WERI-Rb-1 (cell line): ENCODE measurements around the gene GNAT1.

ENCODE experiments used
- DNase-seq: peaks from one replicate; pipeline ENCODE4 v3.0.0-alpha.2; 2020
- H3K27ac ChIP-seq: fragments of 250-450 bp; sonication (Bioruptor Pico); 2 replicates; pipeline ENCODE4 v1.5.1; 2020; ENCODE audit warnings: mild to moderate bottlenecking, moderate library complexity
- H3K27me3 ChIP-seq: fragments of 250-450 bp; sonication (Bioruptor Pico); 2 replicates; pipeline ENCODE4 v1.5.1; 2021; ENCODE audit warnings: mild to moderate bottlenecking, low read depth, moderate library complexity; ENCODE audit not compliant: insufficient read depth, severe bottlenecking
- H3K36me3 ChIP-seq: fragments of 250-450 bp; sonication (Bioruptor Pico); 2 replicates; pipeline ENCODE4 v1.5.1; 2020; ENCODE audit warnings: mild to moderate bottlenecking, moderate library complexity
- H3K4me3 ChIP-seq: 2 replicates; pipeline ENCODE4 v1.5.1; 2011; ENCODE audit warnings: low read depth, mild to moderate bottlenecking, control low read depth, low read length
- H3K9me3 ChIP-seq: fragments of 250-450 bp; sonication (Bioruptor Pico); 2 replicates; pipeline ENCODE4 v1.5.1; 2021; ENCODE audit warnings: mild to moderate bottlenecking, moderate library complexity; ENCODE audit not compliant: severe bottlenecking
- TF ChIP-seq, protein P1 (sequence below): IDR thresholded peaks from 2 replicates; pipeline ENCODE4 v1.5.1; 2011; ENCODE audit warnings: low read depth, mild to moderate bottlenecking, control low read depth, inconsistent platforms, low read length

GNAT1 gene

DNA sequence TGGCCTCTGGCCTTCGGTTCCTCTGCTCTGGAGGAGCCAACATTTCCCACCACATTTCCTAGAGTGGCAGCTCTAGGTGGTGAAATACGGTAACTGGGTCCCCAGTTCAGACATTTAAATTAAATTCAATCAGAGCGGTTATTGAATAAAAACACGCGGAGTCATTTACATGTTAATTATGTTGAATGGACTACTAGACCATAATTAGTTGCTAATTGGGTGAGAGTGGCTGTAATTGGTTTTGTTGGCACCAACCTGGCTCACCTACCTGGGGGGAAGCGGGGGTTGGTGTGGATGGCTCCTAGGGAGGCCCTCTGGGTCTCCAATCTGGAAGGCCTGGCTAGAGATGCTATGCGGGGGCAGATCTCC lies 23.6 kb upstream of the GNAT1 start:
- no peaks in the 10 kb centered on the region for H3K27me3 ChIP-seq
- H3K36me3 ChIP-seq = peaks cover 97% of the 10 kb centered on the region
- H3K9me3 ChIP-seq = no peaks in the 10 kb centered on the region
- DNase-seq = no peak
- no peak overlapping the region for H3K4me3 ChIP-seq
- TF ChIP-seq, protein P1, sequence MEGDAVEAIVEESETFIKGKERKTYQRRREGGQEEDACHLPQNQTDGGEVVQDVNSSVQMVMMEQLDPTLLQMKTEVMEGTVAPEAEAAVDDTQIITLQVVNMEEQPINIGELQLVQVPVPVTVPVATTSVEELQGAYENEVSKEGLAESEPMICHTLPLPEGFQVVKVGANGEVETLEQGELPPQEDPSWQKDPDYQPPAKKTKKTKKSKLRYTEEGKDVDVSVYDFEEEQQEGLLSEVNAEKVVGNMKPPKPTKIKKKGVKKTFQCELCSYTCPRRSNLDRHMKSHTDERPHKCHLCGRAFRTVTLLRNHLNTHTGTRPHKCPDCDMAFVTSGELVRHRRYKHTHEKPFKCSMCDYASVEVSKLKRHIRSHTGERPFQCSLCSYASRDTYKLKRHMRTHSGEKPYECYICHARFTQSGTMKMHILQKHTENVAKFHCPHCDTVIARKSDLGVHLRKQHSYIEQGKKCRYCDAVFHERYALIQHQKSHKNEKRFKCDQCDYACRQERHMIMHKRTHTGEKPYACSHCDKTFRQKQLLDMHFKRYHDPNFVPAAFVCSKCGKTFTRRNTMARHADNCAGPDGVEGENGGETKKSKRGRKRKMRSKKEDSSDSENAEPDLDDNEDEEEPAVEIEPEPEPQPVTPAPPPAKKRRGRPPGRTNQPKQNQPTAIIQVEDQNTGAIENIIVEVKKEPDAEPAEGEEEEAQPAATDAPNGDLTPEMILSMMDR = no peak
- peak overlapping the region; percentile 42 for H3K27ac ChIP-seq

DNA sequence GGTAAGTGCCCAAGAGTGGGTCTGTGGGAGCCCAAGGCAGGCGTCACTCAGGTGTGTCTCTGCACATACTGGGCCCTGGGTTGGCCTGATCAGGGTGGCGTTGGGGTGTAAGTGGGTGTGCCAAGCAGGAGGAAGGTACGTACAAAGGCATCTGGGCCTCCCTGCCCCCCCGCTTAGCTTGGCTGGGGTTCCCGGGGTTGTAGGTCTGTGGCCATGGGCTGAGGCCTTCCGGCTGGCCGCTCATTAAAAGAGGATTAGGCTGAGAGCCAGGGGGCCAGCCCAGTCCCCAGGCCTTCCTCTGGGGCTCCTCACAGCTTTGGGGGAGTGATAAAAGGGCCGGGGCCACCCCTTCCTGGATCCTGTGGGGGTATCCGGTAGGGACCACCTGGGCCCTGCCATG lies 23.0 kb upstream of the GNAT1 start:
- H3K27ac ChIP-seq = peak overlapping the region; percentile 42
- H3K27me3 ChIP-seq = no peaks in the 10 kb centered on the region

DNA sequence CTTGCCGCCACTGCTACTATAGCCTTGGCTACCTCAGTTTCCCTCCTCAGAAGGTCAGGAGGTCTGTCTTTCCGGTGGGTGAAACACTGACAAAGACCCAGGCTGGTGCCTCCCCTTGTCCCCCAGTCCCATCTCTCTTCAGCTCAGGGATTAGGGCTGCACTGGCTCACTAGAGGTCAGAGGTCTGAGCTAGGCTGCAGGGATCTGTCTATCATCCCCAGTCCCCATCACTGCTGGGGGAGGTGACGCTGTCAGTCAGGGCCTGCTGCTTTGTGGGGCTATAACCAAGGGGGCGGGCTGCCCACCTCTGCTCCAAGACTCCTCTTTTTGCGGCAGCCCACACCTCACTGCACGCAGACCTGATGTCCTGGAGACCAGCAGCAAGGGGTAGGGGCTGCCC lies 22.6 kb upstream of the GNAT1 start:
- peak overlapping the region; percentile 42; the same call in 1 of the 2 replicates for H3K27ac ChIP-seq
- no peaks in the 10 kb centered on the region for H3K27me3 ChIP-seq
- H3K9me3 ChIP-seq = no peaks in the 10 kb centered on the region
- TF ChIP-seq, protein P1 = no peak
- peaks cover 97% of the 10 kb centered on the region for H3K36me3 ChIP-seq
- no peak overlapping the region for H3K4me3 ChIP-seq
- no peak for DNase-seq

More for the DNA sequence above, 23.0 kb upstream of the GNAT1 start:
- DNase-seq = no peak
- Histone ChIP-seq H3K36me3 (peaks cover 97% of the 10 kb centered on the region), H3K9me3 (no peaks in the 10 kb centered on the region), H3K4me3 (no peak overlapping the region)
- TF ChIP-seq, protein P1 = no peak

DNA sequence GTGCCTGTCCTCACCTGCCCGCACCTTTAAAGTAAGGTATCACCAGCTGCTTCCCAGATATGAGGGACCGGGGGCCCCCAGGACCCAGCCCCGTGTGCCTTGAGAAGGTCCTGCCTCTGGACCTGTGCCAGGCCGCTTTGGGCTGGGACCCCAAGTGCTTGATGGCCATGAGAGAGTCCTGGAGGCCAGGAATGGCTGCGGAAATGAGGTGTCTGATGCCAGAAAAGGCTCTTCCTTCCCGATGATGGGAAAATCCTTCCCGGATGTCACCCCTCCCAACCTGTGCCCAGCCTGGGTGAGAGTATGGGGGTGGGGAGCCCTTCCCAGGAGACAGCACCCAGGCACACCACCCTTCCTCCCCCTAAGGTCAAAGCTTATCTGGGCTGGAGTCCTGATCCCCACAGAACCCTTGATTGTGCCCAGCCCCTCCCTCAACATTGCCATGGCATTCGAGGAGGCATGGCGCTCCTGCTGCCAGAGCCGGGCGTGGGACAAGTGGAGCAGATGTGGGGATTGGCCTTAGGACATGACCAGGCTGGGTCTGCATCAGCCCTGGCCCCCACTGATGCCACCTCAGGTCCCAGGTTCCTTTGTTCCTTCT lies 22.1 kb upstream of the GNAT1 start:
- TF ChIP-seq, protein P1 = no peak
- H3K27me3 ChIP-seq = no peaks in the 10 kb centered on the region
- peaks cover 97% of the 10 kb centered on the region for H3K36me3 ChIP-seq
- no peak overlapping the region for H3K27ac ChIP-seq
- DNase-seq = no peak
- H3K9me3 ChIP-seq = no peaks in the 10 kb centered on the region
- H3K4me3 ChIP-seq = no peak overlapping the region

DNA sequence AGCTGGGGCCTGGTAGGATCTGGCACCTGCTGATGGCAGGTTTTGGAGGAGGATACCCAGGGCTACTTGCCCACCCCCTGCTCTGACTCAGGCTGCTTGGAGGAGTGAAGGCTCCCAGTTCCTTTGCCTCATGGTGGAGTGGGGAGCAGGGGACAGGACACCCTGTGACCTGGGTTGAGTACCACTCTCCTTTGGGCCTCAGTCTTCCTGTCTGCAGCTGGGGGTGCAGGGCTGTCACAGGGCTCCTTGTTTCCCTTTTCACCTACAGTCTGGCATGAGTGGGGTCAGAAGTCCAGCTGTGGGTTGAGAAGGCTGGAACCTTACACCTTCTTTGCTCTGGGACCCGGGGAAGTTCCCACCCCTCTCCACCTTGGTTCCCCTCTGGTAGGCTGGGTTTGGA lies 21.6 kb upstream of the GNAT1 start:
- TF ChIP-seq, protein P1 = no peak
- no peaks in the 10 kb centered on the region for H3K27me3 ChIP-seq
- peaks cover 97% of the 10 kb centered on the region for H3K36me3 ChIP-seq
- H3K27ac ChIP-seq = no peak overlapping the region
- no peak for DNase-seq
- H3K4me3 ChIP-seq = no peak overlapping the region
- H3K9me3 ChIP-seq = no peaks in the 10 kb centered on the region

DNA sequence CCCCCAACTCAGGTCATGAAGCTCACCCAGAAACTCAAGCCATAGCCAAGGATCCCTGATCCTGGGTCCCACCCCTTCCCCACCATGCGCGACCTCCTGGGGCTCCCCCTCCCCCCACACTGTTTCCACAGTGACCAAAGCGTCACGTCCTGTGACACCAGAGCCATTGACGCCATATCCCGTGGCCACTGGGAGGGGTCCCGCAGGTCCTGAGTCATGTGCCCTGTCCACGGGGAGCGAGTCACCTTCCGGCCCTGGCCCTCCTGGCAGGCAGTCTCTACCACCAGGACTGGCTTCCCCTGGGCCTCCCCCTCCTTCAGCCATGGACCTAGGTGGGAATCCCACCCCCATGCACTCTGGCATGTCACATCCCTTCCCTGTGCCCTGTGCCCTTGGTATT lies 20.7 kb upstream of the GNAT1 start:
- H3K4me3 ChIP-seq = no peak overlapping the region
- no peak overlapping the region for H3K27ac ChIP-seq
- TF ChIP-seq, protein P1 = no peak
- H3K9me3 ChIP-seq = no peaks in the 10 kb centered on the region
- no peak for DNase-seq
- H3K36me3 ChIP-seq = peaks cover 97% of the 10 kb centered on the region
- H3K27me3 ChIP-seq = no peaks in the 10 kb centered on the region
